Activated T-helper 17 cell treated with anti-CD3 and anti-CD28 coated beads, Interleukin-2, amount 50 U/mL, for 72 hours (primary cell): Measurements from ENCODE around the gene CENPB. TPM values are rescaled to one million over a fixed set of nuclear protein-coding genes. Genes with fewer than 3 reads are reported as not detected.
"Not testable (repeated sequence)": the region's sequence is repeated elsewhere in the genome, so short reads cannot be mapped to it uniquely, and the experiment has no call there.

Source experiments
- ATAC-seq: fragments of 150-1000 bp; cut with Tn5 transposase; replicated peaks from 2 replicates; pipeline ENCODE4 v1.10.0; 2021; ENCODE audit warnings: mild to moderate bottlenecking, moderate library complexity
- H3K27ac Mint-ChIP-seq: one replicate; pipeline ENCODE4 v1.8.0; 2022; ENCODE audit warnings: mixed read lengths
- H3K27me3 Mint-ChIP-seq: one replicate; pipeline ENCODE4 v1.8.0; 2022; ENCODE audit warnings: mixed read lengths
- H3K36me3 Mint-ChIP-seq: one replicate; pipeline ENCODE4 v1.8.0; 2022; ENCODE audit warnings: low read depth, mild to moderate bottlenecking, mixed read lengths
- H3K4me1 Mint-ChIP-seq: one replicate; pipeline ENCODE4 v1.8.0; 2022; ENCODE audit warnings: mixed read lengths
- H3K4me3 Mint-ChIP-seq: one replicate; pipeline ENCODE4 v1.8.0; 2022; ENCODE audit warnings: mild to moderate bottlenecking, mixed read lengths
- H3K9me3 Mint-ChIP-seq: one replicate; pipeline ENCODE4 v1.8.0; 2022; ENCODE audit warnings: mixed read lengths
- total RNA-seq, 2 donors: library from RNA; stranded (reverse); gene quantifications; one replicate each; pipeline ENCODE4 v1.2.3, GENCODE V29; 2022

Gene CENPB
- total RNA-seq, 2 donors from 2014 or later: 42.3 to 82.1 TPM

GRCh38 chr20:3801299-3801698 lies 14.8 kb upstream of the CENPB start:
- peak; percentile 37 for ATAC-seq

GRCh38 chr20:3800878-3801260 lies 14.3 kb upstream of the CENPB start:
- peaks cover 95% of the 10 kb centered on the region for H3K36me3 Mint-ChIP-seq
- H3K9me3 Mint-ChIP-seq: no peaks in the 10 kb centered on the region
- H3K27me3 Mint-ChIP-seq: no peaks in the 10 kb centered on the region
- ATAC-seq: no peak
- peaks cover 37% of the 10 kb centered on the region for H3K4me1 Mint-ChIP-seq
- peak overlapping the region; percentile 100 for H3K4me3 Mint-ChIP-seq
- H3K27ac Mint-ChIP-seq: peak overlapping the region; percentile 98

More at GRCh38 chr20:3801299-3801698, 14.8 kb upstream of the CENPB start:
- peak overlapping the region; percentile 17 for H3K4me3 Mint-ChIP-seq
- peaks cover 37% of the 10 kb centered on the region for H3K4me1 Mint-ChIP-seq
- H3K9me3 Mint-ChIP-seq: no peaks in the 10 kb centered on the region
- peaks cover 96% of the 10 kb centered on the region for H3K36me3 Mint-ChIP-seq
- H3K27ac Mint-ChIP-seq: peak overlapping the region; percentile 98
- H3K27me3 Mint-ChIP-seq: no peaks in the 10 kb centered on the region

- Mint-ChIP-seq H3K4me3 (peak overlapping the region; percentile 100), H3K9me3 (no peaks in the 10 kb centered on the region), H3K36me3 (peaks cover 94% of the 10 kb centered on the region), H3K4me1 (peaks cover 37% of the 10 kb centered on the region), H3K27me3 (no peaks in the 10 kb centered on the region), H3K27ac (peak overlapping the region; percentile 98)
- no peak for ATAC-seq
Measured at GRCh38 chr20:3800256-3800877, 13.8 kb upstream of the CENPB start.

GRCh38 chr20:3798908-3799248 lies 12.3 kb upstream of the CENPB start:
- H3K36me3 Mint-ChIP-seq: peaks cover 80% of the 10 kb centered on the region
- no peak for ATAC-seq

GRCh38 chr20:3798373-3798768 lies 11.8 kb upstream of the CENPB start:
- H3K4me3 Mint-ChIP-seq: peak overlapping the region; percentile 100
- no peaks in the 10 kb centered on the region for H3K9me3 Mint-ChIP-seq
- peak overlapping the region; percentile 98 for H3K27ac Mint-ChIP-seq
- peaks cover 74% of the 10 kb centered on the region for H3K36me3 Mint-ChIP-seq
- H3K27me3 Mint-ChIP-seq: no peaks in the 10 kb centered on the region
- no peak for ATAC-seq
- H3K4me1 Mint-ChIP-seq: peaks cover 37% of the 10 kb centered on the region

More at GRCh38 chr20:3798908-3799248, 12.3 kb upstream of the CENPB start:
- peak overlapping the region; percentile 98 for H3K27ac Mint-ChIP-seq
- H3K4me1 Mint-ChIP-seq: peaks cover 37% of the 10 kb centered on the region
- H3K4me3 Mint-ChIP-seq: peak overlapping the region; percentile 100
- no peaks in the 10 kb centered on the region for H3K27me3 Mint-ChIP-seq
- no peaks in the 10 kb centered on the region for H3K9me3 Mint-ChIP-seq

GRCh38 chr20:3797592-3798372 lies 11.2 kb upstream of the CENPB start:
- Mint-ChIP-seq H3K36me3 (peaks cover 69% of the 10 kb centered on the region), H3K4me3 (peak overlapping the region; percentile 100), H3K4me1 (peaks cover 34% of the 10 kb centered on the region), H3K9me3 (no peaks in the 10 kb centered on the region), H3K27ac (peak overlapping the region; percentile 98), H3K27me3 (no peaks in the 10 kb centered on the region)
- ATAC-seq: peak; percentile 52

GRCh38 chr20:3797226-3797545 lies 10.6 kb upstream of the CENPB start:
- no peak for ATAC-seq
- H3K4me1 Mint-ChIP-seq: peaks cover 29% of the 10 kb centered on the region
- peak overlapping the region; percentile 98 for H3K27ac Mint-ChIP-seq
- no peaks in the 10 kb centered on the region for H3K27me3 Mint-ChIP-seq
- no peaks in the 10 kb centered on the region for H3K9me3 Mint-ChIP-seq
- H3K4me3 Mint-ChIP-seq: peak overlapping the region; percentile 100
- H3K36me3 Mint-ChIP-seq: peaks cover 63% of the 10 kb centered on the region

- Mint-ChIP-seq H3K36me3 (peaks cover 57% of the 10 kb centered on the region), H3K4me3 (peak overlapping the region; percentile 100), H3K27me3 (no peaks in the 10 kb centered on the region), H3K4me1 (peaks cover 29% of the 10 kb centered on the region), H3K27ac (peak overlapping the region; percentile 98), H3K9me3 (no peaks in the 10 kb centered on the region)
- ATAC-seq: no peak
Measured at GRCh38 chr20:3796477-3797225, 10.1 kb upstream of the CENPB start.

- ATAC-seq: peak; percentile 84
- H3K27ac Mint-ChIP-seq: peak within 1 kb of the TSS; percentile 98
- no peaks in the 10 kb centered on the region for H3K9me3 Mint-ChIP-seq
- no peaks in the 10 kb centered on the region for H3K27me3 Mint-ChIP-seq
- H3K4me1 Mint-ChIP-seq: peaks cover 24% of the 10 kb centered on the region
- peaks cover 49% of the 10 kb centered on the region for H3K36me3 Mint-ChIP-seq
- peak within 1 kb of the TSS; percentile 100 for H3K4me3 Mint-ChIP-seq
Measured at GRCh38 chr20:3795511-3796468, 9.2 kb upstream of the CENPB start, which contains the start of gene CDC25B. Gene CDC25B, plus strand, starts transcription at chr20:3796310. Its CDS starts 222 bp downstream, at chr20:3796532.

- Mint-ChIP-seq H3K27ac (peak overlapping the region; percentile 97), H3K9me3 (no peaks in the 10 kb centered on the region), H3K27me3 (no peaks in the 10 kb centered on the region), H3K4me3 (peak overlapping the region; percentile 100), H3K4me1 (peaks cover 18% of the 10 kb centered on the region), H3K36me3 (peaks cover 40% of the 10 kb centered on the region)
- ATAC-seq: no peak
Measured at GRCh38 chr20:3794701-3795420, 8.3 kb upstream of the CENPB start.

GRCh38 chr20:3794168-3794567 lies 7.6 kb upstream of the CENPB start:
- not testable (repeated sequence) for H3K9me3 Mint-ChIP-seq, ATAC-seq, H3K27me3 Mint-ChIP-seq, H3K27ac Mint-ChIP-seq, H3K4me3 Mint-ChIP-seq
- H3K4me1 Mint-ChIP-seq: peaks cover 15% of the 10 kb centered on the region
- H3K36me3 Mint-ChIP-seq: peaks cover 35% of the 10 kb centered on the region

- ATAC-seq: not testable (repeated sequence)
- H3K4me3 Mint-ChIP-seq: peak overlapping the region; percentile 77
- peak overlapping the region; percentile 9 for H3K27ac Mint-ChIP-seq
Measured at GRCh38 chr20:3789201-3789600, 2.7 kb upstream of the CENPB start.

GRCh38 chr20:3788685-3789155 lies 2.2 kb upstream of the CENPB start:
- no peak for ATAC-seq
- peak overlapping the region; percentile 77 for H3K4me3 Mint-ChIP-seq
- no peaks in the 10 kb centered on the region for H3K27me3 Mint-ChIP-seq

More at GRCh38 chr20:3789201-3789600, 2.7 kb upstream of the CENPB start:
- H3K27me3 Mint-ChIP-seq, H3K36me3 Mint-ChIP-seq, H3K9me3 Mint-ChIP-seq: not testable (repeated sequence)
- H3K4me1 Mint-ChIP-seq: peaks cover 22% of the 10 kb centered on the region

More at GRCh38 chr20:3788685-3789155, 2.2 kb upstream of the CENPB start:
- no peaks in the 10 kb centered on the region for H3K9me3 Mint-ChIP-seq
- H3K4me1 Mint-ChIP-seq: peaks cover 22% of the 10 kb centered on the region
- H3K36me3 Mint-ChIP-seq: peaks cover 10% of the 10 kb centered on the region
- H3K27ac Mint-ChIP-seq: peak overlapping the region; percentile 9
